Measurements from ENCODE around the gene SH3GLB1. TPM values are rescaled to one million over a fixed set of nuclear protein-coding genes. Genes with fewer than 3 reads are reported as not detected.

Gene SH3GLB1
- total and polyA plus RNA-seq, 10 of the 15 experiments (the other 5 are each of a cell fraction or from before 2014, with no cell fraction given), result 18.0 to 59.0 (median 36.5) TPM

- H2AFZ ChIP-seq (ENCODE audit: control insufficient read depth, low read depth, low read length), result no peak overlapping the region
- no peak for TF ChIP-seq ZBTB4 (CRISPR knock-in tag; IDR thresholded peaks at IDR 0.05)
- no peak for TF ChIP-seq CUX1 (IDR thresholded peaks at IDR 0.05; ENCODE audit: insufficient replicate concordance, low read depth, low read length)
- TF ChIP-seq MAX (IDR thresholded peaks at IDR 0.05; ENCODE audit: low read depth, low read length), result no peak
- TF ChIP-seq ZNF207 (IDR thresholded peaks at IDR 0.05; ENCODE audit: borderline replicate concordance), result no peak
- TF ChIP-seq ZZZ3 (IDR thresholded peaks at IDR 0.05; ENCODE audit: control insufficient read depth, insufficient read length, low read depth), result no peak
- TF ChIP-seq TCF12 (IDR thresholded peaks at IDR 0.05; ENCODE audit: low read depth, low read length), result no peak
- TF ChIP-seq CHD4 (IDR thresholded peaks at IDR 0.05), result no peak
- TF ChIP-seq E4F1 (IDR thresholded peaks at IDR 0.05; ENCODE audit: borderline replicate concordance, partially characterized antibody), result no peak
- no peak for TF ChIP-seq E2F4 (IDR thresholded peaks at IDR 0.05; ENCODE audit: low read depth, low read length)
- no peak for TF ChIP-seq BRCA1 (IDR thresholded peaks at IDR 0.05; ENCODE audit: low read depth, low read length)
- no peak for TF ChIP-seq GABPA (IDR thresholded peaks at IDR 0.05; ENCODE audit: low read depth)
- no peak for TF ChIP-seq TCF3 (IDR thresholded peaks at IDR 0.05; ENCODE audit: borderline replicate concordance, insufficient read depth, low read depth, low read length)
- FAIRE-seq, result no peak
- no peaks in the 10 kb centered on the region for H3K79me2 ChIP-seq (ENCODE audit: control insufficient read depth, insufficient read depth, low read length)
- no peak for DNase-seq (ENCODE audit: low read depth, low spot score)
- POLR2A ChIA-PET, result no interaction called here
- H3K9me3 ChIP-seq (replicated peaks; ENCODE audit: control insufficient read depth, insufficient read depth, low read length), result no peaks in the 10 kb centered on the region
- in situ Hi-C loops (cut with MboI) (no loop called here), intact Hi-C loops (cut with micrococcal nuclease; ENCODE audit: unreplicated experiment) (no loop called here)
- no peaks in the 10 kb centered on the region for H3K27me3 ChIP-seq (replicated peaks in 1 of 2; ENCODE audit: control insufficient read depth in 2 of 2, insufficient read depth in 2 of 2, low read length in 1 of 2)
- H3K4me1 ChIP-seq (ENCODE audit: control insufficient read depth, insufficient read depth, low read length), result peaks cover 6% of the 10 kb centered on the region
- ATAC-seq, result no peak
- BruUV-seq (replicated peaks), result no TSS peak
- H3K27ac ChIP-seq (ENCODE audit: control insufficient read depth, insufficient read depth), result no peak overlapping the region
- no peak overlapping the region for H3K4me3 ChIP-seq
- no peak overlapping the region for H3K4me2 ChIP-seq (ENCODE audit: control insufficient read depth, insufficient read depth)
- SMC1A ChIA-PET (ENCODE audit: uncharacterized antibody, unreplicated experiment), result no interaction called here
- H3K36me3 ChIP-seq (ENCODE audit: control insufficient read depth in 2 of 2, insufficient read depth in 2 of 2, low read length in 1 of 2), result no peaks in the 10 kb centered on the region
- RAD21 ChIA-PET (ENCODE audit: unreplicated experiment), result no interaction called here
- CTCF ChIA-PET, result no interaction called here
- WGBS (ENCODE audit: insufficient coverage, insufficient replicate concordance, low lambda C conversion rate, missing lambda C conversion rate), result 73% methylated on average over 4 of the region's 4 CpGs
- no peak overlapping the region for H3K9ac ChIP-seq (ENCODE audit: control insufficient read depth, insufficient read depth, low read length)
- no peaks in the 10 kb centered on the region for H4K20me1 ChIP-seq (ENCODE audit: control insufficient read depth, insufficient read depth)
Measured at GRCh38 chr1:86769065-86769464, 64.7 kb downstream of the SH3GLB1 start.
